ENCODE results near the gene TBC1D5. TPM values are rescaled to one million over a fixed set of nuclear protein-coding genes. Genes with fewer than 3 reads are reported as not detected.

TBC1D5 gene
- polyA plus RNA-seq, 1 experiment = 44.6 TPM

DNA sequence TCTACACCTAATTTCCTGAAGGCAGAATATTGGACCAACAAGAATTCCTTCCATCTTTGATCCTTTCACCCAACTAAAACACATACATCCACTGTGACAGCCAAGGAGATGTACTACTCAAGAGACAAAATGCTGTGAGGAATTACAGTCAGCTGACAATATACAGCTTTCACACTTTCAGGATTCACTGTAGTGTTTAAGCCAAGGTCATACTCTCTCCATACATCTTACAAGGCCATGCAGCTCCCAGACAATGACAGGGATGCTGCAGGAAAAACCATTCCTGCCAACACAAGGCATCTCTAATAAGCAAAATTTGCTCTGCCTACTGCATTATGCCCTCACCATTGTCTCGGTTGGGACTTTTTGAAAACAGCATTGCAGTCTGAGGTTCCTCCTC is 170.7 kb downstream of the TBC1D5 start:
- no peak overlapping the region for H3K4me3 ChIP-seq (ENCODE audit: low read depth, low read length)
- TF ChIP-seq, protein P1, sequence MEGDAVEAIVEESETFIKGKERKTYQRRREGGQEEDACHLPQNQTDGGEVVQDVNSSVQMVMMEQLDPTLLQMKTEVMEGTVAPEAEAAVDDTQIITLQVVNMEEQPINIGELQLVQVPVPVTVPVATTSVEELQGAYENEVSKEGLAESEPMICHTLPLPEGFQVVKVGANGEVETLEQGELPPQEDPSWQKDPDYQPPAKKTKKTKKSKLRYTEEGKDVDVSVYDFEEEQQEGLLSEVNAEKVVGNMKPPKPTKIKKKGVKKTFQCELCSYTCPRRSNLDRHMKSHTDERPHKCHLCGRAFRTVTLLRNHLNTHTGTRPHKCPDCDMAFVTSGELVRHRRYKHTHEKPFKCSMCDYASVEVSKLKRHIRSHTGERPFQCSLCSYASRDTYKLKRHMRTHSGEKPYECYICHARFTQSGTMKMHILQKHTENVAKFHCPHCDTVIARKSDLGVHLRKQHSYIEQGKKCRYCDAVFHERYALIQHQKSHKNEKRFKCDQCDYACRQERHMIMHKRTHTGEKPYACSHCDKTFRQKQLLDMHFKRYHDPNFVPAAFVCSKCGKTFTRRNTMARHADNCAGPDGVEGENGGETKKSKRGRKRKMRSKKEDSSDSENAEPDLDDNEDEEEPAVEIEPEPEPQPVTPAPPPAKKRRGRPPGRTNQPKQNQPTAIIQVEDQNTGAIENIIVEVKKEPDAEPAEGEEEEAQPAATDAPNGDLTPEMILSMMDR (IDR thresholded peaks at IDR 0.05; ENCODE audit: low read depth, low read length) = no peak
- DNase-seq (ENCODE audit: low read depth, low spot score) = no peak
- no peaks in the 10 kb centered on the region for H3K27me3 ChIP-seq (ENCODE audit: control insufficient read depth, insufficient read depth, low read length)
- CTCF ChIA-PET = no interaction called here
- H3K27ac ChIP-seq (ENCODE audit: low read depth, low read length) = no peak overlapping the region
- POLR2A ChIA-PET = no interaction called here
- no peaks in the 10 kb centered on the region for H3K9me3 ChIP-seq (ENCODE audit: control insufficient read depth, insufficient read depth, low read length)

DNA sequence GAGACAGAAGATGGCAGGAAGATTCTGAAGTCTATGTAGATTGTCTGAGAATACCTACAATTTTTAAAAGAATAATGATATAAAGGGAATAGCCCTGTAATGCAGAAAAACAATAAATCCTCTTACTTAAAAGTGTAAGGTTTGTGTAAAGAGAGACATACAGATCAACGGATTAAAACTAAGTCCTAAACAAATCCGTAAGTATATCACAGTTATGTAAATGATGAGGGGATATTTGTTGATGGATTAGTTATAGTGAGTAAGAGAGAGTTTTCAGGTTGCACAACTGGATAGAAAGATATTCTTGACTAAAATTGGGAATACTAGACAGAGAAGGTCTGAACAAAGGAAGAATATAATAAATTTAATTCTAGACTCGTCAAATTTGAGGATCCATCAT is 179.6 kb downstream of the TBC1D5 start:
- no peaks in the 10 kb centered on the region for H3K27me3 ChIP-seq (ENCODE audit: control insufficient read depth, insufficient read depth, low read length)
- TF ChIP-seq, protein P1 (IDR thresholded peaks at IDR 0.05; ENCODE audit: low read depth, low read length) = no peak
- H3K4me3 ChIP-seq (ENCODE audit: low read depth, low read length) = no peak overlapping the region
- ChIA-PET POLR2A (no interaction called here), CTCF (no interaction called here)
- no peak overlapping the region for H3K27ac ChIP-seq (ENCODE audit: low read depth, low read length)
- H3K9me3 ChIP-seq (ENCODE audit: control insufficient read depth, insufficient read depth, low read length) = no peaks in the 10 kb centered on the region
- DNase-seq (ENCODE audit: low read depth, low spot score) = no peak

DNA sequence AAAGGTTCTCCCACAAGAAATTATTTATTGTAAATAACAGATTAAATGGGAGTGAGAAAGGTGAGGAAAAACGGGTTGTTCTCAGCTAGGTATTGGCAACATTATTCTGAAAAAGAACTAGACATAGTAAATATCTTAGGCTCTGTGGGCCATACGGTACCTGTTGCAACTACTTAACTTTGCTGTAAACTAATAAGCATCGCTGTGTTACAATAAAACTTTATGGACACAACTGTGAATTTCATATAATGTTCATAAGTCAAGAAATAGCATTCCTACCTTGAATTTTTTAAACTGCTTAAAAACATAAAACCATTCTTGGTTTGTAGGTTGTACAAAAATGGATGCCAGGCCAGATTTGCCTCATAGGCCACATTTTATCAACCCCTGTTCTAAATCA is 183.9 kb downstream of the TBC1D5 start:
- DNase-seq (ENCODE audit: low read depth, low spot score) = no peak
- no peaks in the 10 kb centered on the region for H3K27me3 ChIP-seq (ENCODE audit: control insufficient read depth, insufficient read depth, low read length)
- ChIA-PET CTCF (interaction anchor here (1.5 kb wide), 1 partner anchor 14 kb away, joined by 3 read pairs; no protein-coding TSS in a partner anchor), POLR2A (no interaction called here)
- no peak overlapping the region for H3K27ac ChIP-seq (ENCODE audit: low read depth, low read length)
- TF ChIP-seq, protein P1 (IDR thresholded peaks at IDR 0.05; ENCODE audit: low read depth, low read length) = no peak
- H3K4me3 ChIP-seq (ENCODE audit: low read depth, low read length) = no peak overlapping the region
- no peaks in the 10 kb centered on the region for H3K9me3 ChIP-seq (ENCODE audit: control insufficient read depth, insufficient read depth, low read length)

DNA sequence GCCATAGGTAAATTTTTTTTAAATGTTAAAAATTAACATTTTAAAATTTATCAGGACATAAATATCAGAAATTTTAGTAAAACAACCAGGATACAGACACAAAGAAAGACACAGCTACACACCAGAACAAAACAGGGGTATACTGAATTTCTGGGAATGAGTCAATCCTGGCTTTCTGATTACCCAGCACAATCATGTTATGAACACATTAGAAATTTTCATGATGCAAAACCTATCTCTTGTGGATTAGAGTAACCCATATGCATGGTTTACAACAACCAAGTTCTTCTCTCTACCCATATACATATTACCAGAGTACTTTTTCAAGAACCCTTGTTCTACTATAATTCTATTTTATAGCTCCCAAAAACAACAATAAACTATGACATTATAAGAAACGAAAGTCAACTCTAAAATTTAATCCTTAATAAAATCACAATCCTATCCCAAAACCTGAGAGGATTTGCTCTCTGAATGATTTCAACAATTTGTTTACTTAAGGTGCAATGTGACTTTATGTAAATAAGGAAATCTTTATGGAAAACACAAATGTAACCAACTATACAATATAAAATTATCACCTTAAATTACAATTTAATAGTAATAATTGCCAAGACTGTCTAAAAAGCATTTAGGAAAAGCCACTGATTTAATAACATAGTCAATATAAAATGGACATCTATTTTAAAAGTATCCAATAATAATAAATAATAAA is 184.5 kb downstream of the TBC1D5 start:
- CTCF ChIA-PET = interaction anchor here (1.4 to 1.5 kb wide), 2 partner anchors 13 to 87 kb away, joined by 3 read pairs; no protein-coding TSS in a partner anchor
- POLR2A ChIA-PET = no interaction called here

DNA sequence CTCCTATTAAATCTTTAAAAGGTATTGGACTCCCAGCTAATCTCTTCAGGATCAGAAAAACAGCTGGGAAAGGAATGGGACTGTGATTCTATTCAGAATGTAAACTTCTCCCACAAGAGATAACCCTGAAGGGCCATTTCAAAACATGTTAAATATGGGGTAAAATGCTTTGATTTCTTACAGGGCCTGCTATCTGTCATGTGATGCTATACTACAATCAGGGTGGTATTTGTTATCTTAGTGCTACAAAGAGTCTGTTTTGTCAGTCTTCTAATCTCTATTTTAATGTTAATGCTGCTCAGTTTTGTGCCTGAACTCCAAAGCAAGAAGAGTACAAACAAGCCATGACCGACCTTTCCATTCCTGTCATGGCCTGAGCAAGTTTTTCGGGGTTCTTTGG is 186.9 kb downstream of the TBC1D5 start:
- no peaks in the 10 kb centered on the region for H3K27me3 ChIP-seq (ENCODE audit: control insufficient read depth, insufficient read depth, low read length)
- H3K4me3 ChIP-seq (ENCODE audit: low read depth, low read length) = no peak overlapping the region
- H3K9me3 ChIP-seq (ENCODE audit: control insufficient read depth, insufficient read depth, low read length) = no peaks in the 10 kb centered on the region
- TF ChIP-seq, protein P1 (IDR thresholded peaks at IDR 0.05; ENCODE audit: low read depth, low read length) = no peak
- CTCF ChIA-PET = no interaction called here
- H3K27ac ChIP-seq (ENCODE audit: low read depth, low read length) = no peak overlapping the region
- no peak for DNase-seq (ENCODE audit: low read depth, low spot score)
- POLR2A ChIA-PET = no interaction called here

More for the DNA sequence above, 184.5 kb downstream of the TBC1D5 start:
- DNase-seq (ENCODE audit: low read depth, low spot score) = no peak
- H3K4me3 ChIP-seq (ENCODE audit: low read depth, low read length) = no peak overlapping the region
- no peak overlapping the region for H3K27ac ChIP-seq (ENCODE audit: low read depth, low read length)
- no peaks in the 10 kb centered on the region for H3K27me3 ChIP-seq (ENCODE audit: control insufficient read depth, insufficient read depth, low read length)
- TF ChIP-seq, protein P1 (IDR thresholded peaks at IDR 0.05; ENCODE audit: low read depth, low read length) = no peak
- H3K9me3 ChIP-seq (ENCODE audit: control insufficient read depth, insufficient read depth, low read length) = no peaks in the 10 kb centered on the region

Measured in AG04450 (cell line).